Measurements from ENCODE around the gene FMN2. TPM values are rescaled to one million over a fixed set of nuclear protein-coding genes. Genes with fewer than 3 reads are reported as not detected.

FMN2 gene
- total RNA-seq, 1 experiment from 2014 or later = 0.59 TPM

DNA sequence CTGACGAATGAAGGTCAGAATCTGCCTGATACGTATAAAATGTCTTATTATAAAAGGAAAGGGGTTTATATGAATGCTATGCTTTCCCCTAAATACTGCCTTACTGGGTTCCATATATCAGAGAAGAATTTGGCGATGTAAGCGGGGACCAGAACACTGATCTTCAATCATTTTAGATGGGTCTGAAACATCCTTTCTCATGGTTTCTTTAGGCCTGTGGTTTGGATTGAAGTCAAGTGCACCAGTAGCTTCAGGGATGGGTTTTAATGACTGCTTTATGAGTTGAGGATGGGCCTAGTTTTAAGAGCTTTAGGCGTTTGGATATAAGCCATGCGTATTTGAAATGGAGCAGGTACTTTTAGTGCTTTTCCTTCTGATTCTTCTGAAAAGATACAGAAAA is 6.9 kb downstream of the FMN2 start:
- DNase-seq = no peak
- no peak overlapping the region for H3K23ac ChIP-seq (ENCODE audit: insufficient read length, low read depth, low read length)
- no peak overlapping the region for H2BK5ac ChIP-seq (ENCODE audit: insufficient read length, low read length)
- H2AFZ ChIP-seq (ENCODE audit: low read length) = no peak overlapping the region
- no peaks in the 10 kb centered on the region for H3K23me2 ChIP-seq (ENCODE audit: insufficient read length, low read depth, low read length, poor library complexity, severe bottlenecking)
- H3K4me2 ChIP-seq (ENCODE audit: insufficient read depth, insufficient read length, low read length) = no peak overlapping the region
- H3K27ac ChIP-seq (ENCODE audit: insufficient read length, low read depth, low read length) = no peak overlapping the region
- no peak overlapping the region for H2BK120ac ChIP-seq (ENCODE audit: low read depth, low read length, poor library complexity, severe bottlenecking)
- no peak overlapping the region for H3K27ac Mint-ChIP-seq
- H3K36me3 Mint-ChIP-seq (ENCODE audit: insufficient read depth in 1 of 3, low read depth in 3 of 3) = no peaks in the 10 kb centered on the region
- TF ChIP-seq, protein P1, sequence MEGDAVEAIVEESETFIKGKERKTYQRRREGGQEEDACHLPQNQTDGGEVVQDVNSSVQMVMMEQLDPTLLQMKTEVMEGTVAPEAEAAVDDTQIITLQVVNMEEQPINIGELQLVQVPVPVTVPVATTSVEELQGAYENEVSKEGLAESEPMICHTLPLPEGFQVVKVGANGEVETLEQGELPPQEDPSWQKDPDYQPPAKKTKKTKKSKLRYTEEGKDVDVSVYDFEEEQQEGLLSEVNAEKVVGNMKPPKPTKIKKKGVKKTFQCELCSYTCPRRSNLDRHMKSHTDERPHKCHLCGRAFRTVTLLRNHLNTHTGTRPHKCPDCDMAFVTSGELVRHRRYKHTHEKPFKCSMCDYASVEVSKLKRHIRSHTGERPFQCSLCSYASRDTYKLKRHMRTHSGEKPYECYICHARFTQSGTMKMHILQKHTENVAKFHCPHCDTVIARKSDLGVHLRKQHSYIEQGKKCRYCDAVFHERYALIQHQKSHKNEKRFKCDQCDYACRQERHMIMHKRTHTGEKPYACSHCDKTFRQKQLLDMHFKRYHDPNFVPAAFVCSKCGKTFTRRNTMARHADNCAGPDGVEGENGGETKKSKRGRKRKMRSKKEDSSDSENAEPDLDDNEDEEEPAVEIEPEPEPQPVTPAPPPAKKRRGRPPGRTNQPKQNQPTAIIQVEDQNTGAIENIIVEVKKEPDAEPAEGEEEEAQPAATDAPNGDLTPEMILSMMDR (conservative IDR thresholded peaks at IDR 0.05) = no peak
- H3K9me3 Mint-ChIP-seq = no peaks in the 10 kb centered on the region; a peak in 1 of 5 replicates
- H4K91ac ChIP-seq (ENCODE audit: insufficient read length, low read depth, low read length) = no peak overlapping the region
- H3K4me1 Mint-ChIP-seq = peaks cover 17 to 22% of the 10 kb centered on the region in 2 experiments
- no peaks in the 10 kb centered on the region for H4K20me1 ChIP-seq (ENCODE audit: control insufficient read depth, insufficient read depth, insufficient read length)
- H2BK12ac ChIP-seq (ENCODE audit: insufficient read length, low read depth, low read length) = no peak overlapping the region
- no peak overlapping the region for H3K4me3 Mint-ChIP-seq
- H3K14ac ChIP-seq (ENCODE audit: insufficient read depth, low read length) = no peak overlapping the region
- no peak overlapping the region for H3K9ac ChIP-seq (ENCODE audit: extremely low read depth, insufficient read length, low read length)
- no peak overlapping the region for H2BK20ac ChIP-seq (ENCODE audit: low read depth, low read length, poor library complexity, severe bottlenecking)
- H3T11ph ChIP-seq (ENCODE audit: low read length) = no peak overlapping the region
- no peak overlapping the region for H2AK5ac ChIP-seq (ENCODE audit: insufficient read length, low read length)
- H3K27me3 ChIP-seq (ENCODE audit: insufficient read depth, low read length) = peaks cover 4% of the 10 kb centered on the region; the same call in 1 of the 2 replicates
- H3K27me3 Mint-ChIP-seq (ENCODE audit: low read depth) = peaks cover 17% of the 10 kb centered on the region
- no peaks in the 10 kb centered on the region for H3K79me2 ChIP-seq (ENCODE audit: insufficient read depth, low read length)
- no peak overlapping the region for H3K56ac ChIP-seq (ENCODE audit: insufficient read length, low read depth, low read length)
- no peaks in the 10 kb centered on the region for H3K9me3 ChIP-seq (ENCODE audit: control insufficient read depth, low read depth, low read length)
- H3K18ac ChIP-seq (ENCODE audit: insufficient read length, low read depth, low read length) = no peak overlapping the region
- H3K79me1 ChIP-seq (ENCODE audit: insufficient read depth, low read depth, low read length, poor library complexity, severe bottlenecking) = no peaks in the 10 kb centered on the region
- H4K5ac ChIP-seq (ENCODE audit: insufficient read length, low read depth, low read length) = no peak overlapping the region
- no peak overlapping the region for H2BK15ac ChIP-seq (ENCODE audit: low read depth, low read length)
- H3K4me1 ChIP-seq (ENCODE audit: insufficient read depth, low read length) = no peaks in the 10 kb centered on the region; the same call in 1 of the 2 replicates
- H4K8ac ChIP-seq (replicated peaks; ENCODE audit: insufficient read length, low read depth, low read length) = no peak overlapping the region
- no CpG with 5 or more reads among the region's 6 CpGs for WGBS (ENCODE audit: extremely low coverage, insufficient read length, low lambda C conversion rate)
- H3K4ac ChIP-seq (ENCODE audit: low read depth, low read length) = no peak overlapping the region
